Panc1 (cell line): ENCODE measurements around the gene KIAA2012. TPM values are rescaled to one million over a fixed set of nuclear protein-coding genes. Genes with fewer than 3 reads are reported as not detected.

Source experiments
- ATAC-seq: fragments of 200-7000 bp; cut with Tn5 transposase; 2 replicates; pipeline ENCODE4 v1.9.1; 2020; ENCODE audit warnings: mild to moderate bottlenecking, moderate library complexity
- BruUV-seq: library from RNA; stranded (reverse); fragments of 400-500 nt; replicated peaks from 2 replicates; lab custom pipeline; 2021; lab: Mats Ljungman, UMichigan
- CTCF ChIA-PET: fragments of 300-600 bp; sonication (Branson Sonifier 250); formaldehyde crosslinking; loops from one replicate; lab custom pipeline; 2022; ENCODE audit warnings: antibody characterized with exemption; lab: Charles Lee
- POLR2A ChIA-PET: fragments of 300-600 bp; sonication (Branson Sonifier 250); formaldehyde crosslinking; loops from one replicate; lab custom pipeline; 2022; ENCODE audit warnings: antibody characterized with exemption; lab: Charles Lee
- DNase-seq: peaks from one replicate; pipeline ENCODE4 v3.0.0-alpha.2; 2010; ENCODE audit warnings: low read depth, low spot score
- H3K27ac ChIP-seq: 2 replicates; pipeline ENCODE4 v1.5.1; 2011; ENCODE audit warnings: mild to moderate bottlenecking, low read length, inconsistent platforms
- H3K27me3 ChIP-seq: fragments of 200-500 bp; sonication (Bioruptor generic); 2 replicates; pipeline ENCODE4 v1.6.0; 2014; ENCODE audit warnings: low read length, inconsistent platforms; ENCODE audit not compliant: control insufficient read depth, insufficient read depth
- H3K36me3 ChIP-seq: fragments of 200-500 bp; sonication (Bioruptor generic); 2 replicates; pipeline ENCODE4 v1.5.1; 2014; ENCODE audit warnings: inconsistent platforms, mild to moderate bottlenecking, low read length, moderate library complexity; ENCODE audit not compliant: control insufficient read depth, insufficient read depth
- H3K4me1 ChIP-seq: 2 replicates; pipeline ENCODE4 v1.5.1; 2011; ENCODE audit warnings: inconsistent platforms, mild to moderate bottlenecking, low read length, moderate library complexity; ENCODE audit not compliant: control insufficient read depth, insufficient read depth
- H3K4me3 ChIP-seq, 2 experiments: 2 replicates each; pipeline ENCODE4 v1.5.1; 2011 to 2012; ENCODE audit warnings: low read depth in 2 of 2, low read length in 2 of 2, mild to moderate bottlenecking in 2 of 2, inconsistent platforms in 1 of 2, moderate library complexity in 1 of 2
- H3K9me3 ChIP-seq: fragments of 200-500 bp; sonication (Bioruptor generic); 2 replicates; pipeline ENCODE4 v1.5.1; 2014; ENCODE audit warnings: low read depth, mild to moderate bottlenecking, inconsistent platforms, low read length, moderate library complexity; ENCODE audit not compliant: control insufficient read depth, insufficient read depth
- CTCF ChIP-seq: fragments of 450-650 bp; IDR thresholded peaks from 2 replicates; pipeline ENCODE4 v1.5.1; 2017; ENCODE audit warnings: mild to moderate bottlenecking
- POLR2AphosphoS5 ChIP-seq: IDR thresholded peaks from 2 replicates; pipeline ENCODE4 v1.6.1; 2012; ENCODE audit warnings: mild to moderate bottlenecking, low read depth, low read length, moderate library complexity
- SIN3A ChIP-seq: IDR thresholded peaks from 2 replicates; pipeline ENCODE4 v1.6.1; 2012; ENCODE audit warnings: low read depth, mild to moderate bottlenecking, low read length, moderate library complexity, borderline replicate concordance; ENCODE audit not compliant: insufficient read depth
- TCF7L2 ChIP-seq: IDR thresholded peaks from 2 replicates; pipeline ENCODE4 v1.6.1; 2011; ENCODE audit warnings: mild to moderate bottlenecking, low read depth, low read length, inconsistent platforms
- in situ Hi-C: cut with HindIII; loops from 2 replicates; pipeline ENCODE4 v1.10.0; 2016; ENCODE audit warnings: low sequenced_read_pairs, low pct_unique_long_range_greater_than_20kb
- intact Hi-C: fragments of 100-400 bp; cut with micrococcal nuclease; formaldehyde crosslinking; loops from one replicate; pipeline ENCODE4 v1.10.0; 2022; ENCODE audit not compliant: unreplicated experiment
- total RNA-seq: library from RNA; stranded (reverse); gene quantifications from one replicate; pipeline ENCODE4 v1.2.1, GENCODE V29; 2021; ENCODE audit not compliant: unreplicated experiment
- TF ChIP-seq, protein P1 (sequence below), 2 experiments: IDR thresholded peaks; 2 replicates each; pipeline ENCODE4 v1.6.1; 2011 to 2012; ENCODE audit warnings: low read depth in 2 of 2, control low read depth in 1 of 2, low read length in 1 of 2, mild to moderate bottlenecking in 1 of 2, moderate library complexity in 1 of 2; ENCODE audit not compliant: insufficient read depth in 1 of 2

The KIAA2012 gene
- total RNA-seq, 1 experiment from 2014 or later: not detected

DNA sequence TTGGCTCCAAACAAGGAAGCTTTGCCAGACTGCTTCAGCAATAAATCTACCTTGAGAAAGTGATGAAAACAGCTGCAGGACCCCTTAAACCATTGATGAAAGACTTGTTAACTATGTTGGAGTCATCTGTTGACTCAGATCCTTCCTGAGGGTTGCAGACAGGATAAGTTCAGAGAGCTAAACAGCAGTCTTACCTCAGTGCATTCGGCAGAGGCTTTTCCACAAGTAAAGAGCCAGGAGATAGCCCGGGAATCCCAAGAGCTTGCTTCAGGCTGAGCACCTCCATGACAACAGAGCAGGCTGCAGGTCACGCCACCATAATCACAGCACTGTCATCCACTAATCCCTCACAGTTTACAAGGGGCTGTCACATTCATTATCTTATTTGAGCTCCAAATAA lies 23.7 kb downstream of the KIAA2012 start:
- intact Hi-C loops: no loop called here

GRCh38 chr2:202098291-202098690 lies 25.2 kb downstream of the KIAA2012 start:
- ChIA-PET CTCF (interaction anchor here (0.5 to 0.6 kb wide), 2 partner anchors 51 to 75 kb away, joined by 3 to 4 read pairs; no protein-coding TSS in a partner anchor), POLR2A (interaction anchor here (0.7 kb wide), 1 partner anchor 81 kb away, joined by 3 read pairs; no protein-coding TSS in a partner anchor)
- intact Hi-C loops: no loop called here
- H3K27ac ChIP-seq: no peak overlapping the region
- no peaks in the 10 kb centered on the region for H3K27me3 ChIP-seq
- no peak for ATAC-seq
- no TSS peak for BruUV-seq
- TF ChIP-seq CTCF (no peak), POLR2AphosphoS5 (no peak), SIN3A (no peak), TCF7L2 (no peak)
- TF ChIP-seq, protein P1, sequence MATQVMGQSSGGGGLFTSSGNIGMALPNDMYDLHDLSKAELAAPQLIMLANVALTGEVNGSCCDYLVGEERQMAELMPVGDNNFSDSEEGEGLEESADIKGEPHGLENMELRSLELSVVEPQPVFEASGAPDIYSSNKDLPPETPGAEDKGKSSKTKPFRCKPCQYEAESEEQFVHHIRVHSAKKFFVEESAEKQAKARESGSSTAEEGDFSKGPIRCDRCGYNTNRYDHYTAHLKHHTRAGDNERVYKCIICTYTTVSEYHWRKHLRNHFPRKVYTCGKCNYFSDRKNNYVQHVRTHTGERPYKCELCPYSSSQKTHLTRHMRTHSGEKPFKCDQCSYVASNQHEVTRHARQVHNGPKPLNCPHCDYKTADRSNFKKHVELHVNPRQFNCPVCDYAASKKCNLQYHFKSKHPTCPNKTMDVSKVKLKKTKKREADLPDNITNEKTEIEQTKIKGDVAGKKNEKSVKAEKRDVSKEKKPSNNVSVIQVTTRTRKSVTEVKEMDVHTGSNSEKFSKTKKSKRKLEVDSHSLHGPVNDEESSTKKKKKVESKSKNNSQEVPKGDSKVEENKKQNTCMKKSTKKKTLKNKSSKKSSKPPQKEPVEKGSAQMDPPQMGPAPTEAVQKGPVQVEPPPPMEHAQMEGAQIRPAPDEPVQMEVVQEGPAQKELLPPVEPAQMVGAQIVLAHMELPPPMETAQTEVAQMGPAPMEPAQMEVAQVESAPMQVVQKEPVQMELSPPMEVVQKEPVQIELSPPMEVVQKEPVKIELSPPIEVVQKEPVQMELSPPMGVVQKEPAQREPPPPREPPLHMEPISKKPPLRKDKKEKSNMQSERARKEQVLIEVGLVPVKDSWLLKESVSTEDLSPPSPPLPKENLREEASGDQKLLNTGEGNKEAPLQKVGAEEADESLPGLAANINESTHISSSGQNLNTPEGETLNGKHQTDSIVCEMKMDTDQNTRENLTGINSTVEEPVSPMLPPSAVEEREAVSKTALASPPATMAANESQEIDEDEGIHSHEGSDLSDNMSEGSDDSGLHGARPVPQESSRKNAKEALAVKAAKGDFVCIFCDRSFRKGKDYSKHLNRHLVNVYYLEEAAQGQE (IDR thresholded peaks at IDR 0.05; ENCODE audit: insufficient read depth in 1 of 2, low read depth in 2 of 2, low read length in 1 of 2): no peak
- H3K4me1 ChIP-seq: no peaks in the 10 kb centered on the region; the same call in 1 of the 2 replicates
- H3K36me3 ChIP-seq: no peaks in the 10 kb centered on the region
- no peak for DNase-seq
- in situ Hi-C loops: no loop called here
- no peaks in the 10 kb centered on the region for H3K9me3 ChIP-seq
- H3K4me3 ChIP-seq: no peak overlapping the region

More for the DNA sequence above, 23.7 kb downstream of the KIAA2012 start:
- H3K27ac ChIP-seq: no peak overlapping the region
- BruUV-seq: no TSS peak
- ChIA-PET CTCF (interaction anchor here (1.0 kb wide), 1 partner anchor 22 kb away, joined by 3 read pairs; no protein-coding TSS in a partner anchor), POLR2A (interaction anchor here (0.7 kb wide), 1 partner anchor 66 kb away, joined by 4 read pairs; no protein-coding TSS in a partner anchor)
- in situ Hi-C loops: no loop called here
- H3K4me3 ChIP-seq: no peak overlapping the region
- TF ChIP-seq SIN3A (no peak), CTCF (no peak), POLR2AphosphoS5 (no peak), TCF7L2 (no peak)
- TF ChIP-seq, protein P1 (IDR thresholded peaks at IDR 0.05; ENCODE audit: insufficient read depth in 1 of 2, low read depth in 2 of 2, low read length in 1 of 2): no peak
- H3K27me3 ChIP-seq: no peaks in the 10 kb centered on the region
- H3K36me3 ChIP-seq: no peaks in the 10 kb centered on the region
- no peak for DNase-seq
- no peak for ATAC-seq
- no peaks in the 10 kb centered on the region for H3K4me1 ChIP-seq
- H3K9me3 ChIP-seq: no peaks in the 10 kb centered on the region
